HTR-8/SVneo (cell line): ENCODE results near the gene B4GALT5.
A peak's percentile ranks its signal among the peaks of the same experiment; 100 is the strongest.
"Not testable (repeated sequence)": the region's sequence is repeated elsewhere in the genome, so short reads cannot be mapped to it uniquely, and the experiment has no call there.

Experiments used
- DNase-seq: peaks from one replicate; pipeline ENCODE4 v3.0.0; 2011; ENCODE audit warnings: low spot score, mixed read lengths; ENCODE audit not compliant: insufficient read length
- FAIRE-seq: peaks from 2 replicates; lab custom pipeline; 2011; peaks lifted over from hg19 to GRCh38; lab: Jason Lieb, UNC

B4GALT5 gene

GRCh38 chr20:49635166-49635565, 78.5 kb downstream of the B4GALT5 start:
- DNase-seq (no peak), FAIRE-seq (no peak)

- FAIRE-seq = no peak
These were observed 79.6 kb downstream of the B4GALT5 start for GRCh38 chr20:49634116-49634515.

GRCh38 chr20:49633643-49634042, 80.0 kb downstream of the B4GALT5 start:
- FAIRE-seq = peak; percentile 20
- no peak for DNase-seq

More at GRCh38 chr20:49634116-49634515, 79.6 kb downstream of the B4GALT5 start:
- no peak for DNase-seq

GRCh38 chr20:49633023-49633422, 80.7 kb downstream of the B4GALT5 start:
- FAIRE-seq = no peak
- DNase-seq = no peak

- peak; percentile 55 for FAIRE-seq
- DNase-seq = no peak
These were observed 81.7 kb downstream of the B4GALT5 start for GRCh38 chr20:49631856-49632418.

- DNase-seq = no peak
- peak; percentile 9 for FAIRE-seq
These were observed 82.5 kb downstream of the B4GALT5 start for GRCh38 chr20:49631061-49631716.

GRCh38 chr20:49630396-49630951, 83.2 kb downstream of the B4GALT5 start:
- DNase-seq = no peak
- FAIRE-seq = no peak

GRCh38 chr20:49629606-49630005, 84.1 kb downstream of the B4GALT5 start:
- no peak for DNase-seq
- peak; percentile 80 for FAIRE-seq

- DNase-seq, FAIRE-seq: not testable (repeated sequence)
These were observed 85.4 kb downstream of the B4GALT5 start for GRCh38 chr20:49628280-49628679.

GRCh38 chr20:49627329-49627761, 86.3 kb downstream of the B4GALT5 start:
- DNase-seq (no peak), FAIRE-seq (no peak)

GRCh38 chr20:49624988-49625387, 88.7 kb downstream of the B4GALT5 start:
- DNase-seq, FAIRE-seq: not testable (repeated sequence)

- no peak for DNase-seq
These were observed 89.4 kb downstream of the B4GALT5 start for GRCh38 chr20:49624317-49624716.

GRCh38 chr20:49622243-49622642, 91.4 kb downstream of the B4GALT5 start:
- DNase-seq (no peak), FAIRE-seq (no peak)

More at GRCh38 chr20:49624317-49624716, 89.4 kb downstream of the B4GALT5 start:
- FAIRE-seq = no peak

GRCh38 chr20:49620364-49621240, 93.1 kb downstream of the B4GALT5 start:
- DNase-seq = no peak
- no peak for FAIRE-seq

GRCh38 chr20:49619113-49620048, 94.3 kb downstream of the B4GALT5 start:
- FAIRE-seq (no peak), DNase-seq (no peak)

- DNase-seq (no peak), FAIRE-seq (no peak)
These were observed 95.4 kb downstream of the B4GALT5 start for GRCh38 chr20:49618289-49618688.

- not testable (repeated sequence) for DNase-seq, FAIRE-seq
These were observed 96.3 kb downstream of the B4GALT5 start for GRCh38 chr20:49617394-49617793.

- DNase-seq = no peak
- peak; percentile 20 for FAIRE-seq
These were observed 97.3 kb downstream of the B4GALT5 start for GRCh38 chr20:49616154-49617007.
